ENCODE measurements around the gene RRP9.

Gene RRP9

DNA sequence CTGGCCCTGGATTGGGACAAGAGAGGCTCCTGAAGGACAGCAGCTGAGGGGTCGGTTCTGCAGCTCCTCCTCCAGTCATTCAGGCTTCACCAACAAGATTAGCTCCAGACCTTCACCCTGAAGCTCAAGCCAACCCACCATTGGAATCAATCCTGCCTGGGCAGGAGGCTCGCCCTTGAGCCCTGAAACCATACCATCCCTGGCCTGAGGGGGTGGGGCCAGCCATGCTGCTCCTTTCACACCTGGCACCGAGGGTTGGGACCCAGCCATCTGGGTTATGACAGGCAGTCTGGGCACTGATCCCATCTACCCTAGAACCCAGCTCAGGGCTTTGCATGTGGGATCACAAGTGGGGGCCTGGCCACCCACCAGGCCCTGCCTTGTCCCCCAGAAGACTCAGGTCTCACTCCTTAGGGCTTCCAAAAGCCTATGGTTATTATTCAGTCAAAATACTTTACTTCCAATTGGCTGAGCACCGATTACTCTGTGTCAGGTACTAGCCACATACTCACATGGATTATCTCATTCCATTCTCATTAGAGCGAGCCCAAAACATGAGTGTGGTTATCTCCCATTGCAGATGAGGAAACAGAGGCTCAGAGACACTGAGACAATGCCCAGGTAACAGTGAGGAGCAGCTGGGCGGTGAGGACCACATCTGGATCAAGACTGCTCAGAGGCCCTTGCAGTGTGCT is 29.0 kb upstream of the RRP9 start:
- no peak for DNase-seq (ENCODE audit: low read depth)

DNA sequence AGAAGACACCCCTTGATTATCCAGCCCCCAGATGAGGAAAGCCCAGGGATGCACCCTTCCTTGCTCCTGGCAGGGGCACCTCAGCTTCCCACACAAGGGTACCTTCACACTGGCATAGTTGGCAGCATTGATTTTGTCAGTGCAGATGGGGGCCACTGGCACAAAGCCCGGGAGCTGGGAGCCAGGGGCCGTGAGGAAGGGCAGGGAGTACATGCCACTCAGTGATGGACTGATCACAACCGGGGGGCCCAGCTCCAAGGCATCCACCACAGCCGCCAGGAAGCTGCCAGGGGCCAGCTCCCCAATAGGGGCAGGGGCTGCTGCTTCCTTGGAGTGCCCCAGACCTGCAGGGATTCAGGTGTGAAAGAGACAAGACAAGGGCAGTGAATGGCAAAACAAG is 28.1 kb upstream of the RRP9 start:
- no peak for DNase-seq (ENCODE audit: low read depth)

DNA sequence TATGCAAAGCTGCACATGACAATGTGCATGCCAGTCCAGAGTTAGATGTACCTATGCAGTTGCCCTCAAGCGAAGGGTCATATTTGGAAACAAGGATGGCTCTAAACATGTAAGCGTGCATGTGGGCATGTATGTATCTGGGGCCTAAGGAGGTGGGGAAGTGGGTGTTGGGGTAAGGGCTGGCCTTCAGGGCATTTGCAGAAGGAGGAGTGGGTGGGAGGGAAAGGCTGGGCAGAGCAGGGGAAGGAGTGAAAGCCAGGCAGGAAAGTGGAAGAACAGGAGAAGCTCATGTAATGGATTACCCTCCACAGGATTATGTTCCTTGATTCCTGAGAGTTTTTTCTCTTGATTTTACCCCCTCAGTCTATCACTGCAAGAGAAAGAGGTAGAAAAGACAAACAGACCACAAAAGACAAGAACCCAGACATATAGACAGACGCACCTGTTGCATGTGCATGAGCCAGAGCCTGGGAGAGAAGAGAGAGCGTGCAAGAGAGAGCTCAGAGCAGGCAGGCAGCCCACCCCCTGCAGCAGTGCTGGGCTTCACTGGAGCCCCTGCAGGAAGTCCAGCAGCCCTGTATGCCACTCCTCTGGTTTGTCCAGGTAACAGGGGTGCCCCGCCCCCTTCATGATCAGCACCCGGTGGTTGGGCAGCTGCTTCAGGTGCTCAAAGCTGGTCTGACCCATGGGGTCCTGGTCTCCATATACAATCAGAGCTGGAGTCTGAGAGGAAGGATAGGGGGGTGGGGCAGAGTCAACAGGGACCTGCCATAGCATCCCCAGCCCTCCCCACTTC is 27.4 kb upstream of the RRP9 start:
- DNase-seq (ENCODE audit: low read depth), result no peak

DNA sequence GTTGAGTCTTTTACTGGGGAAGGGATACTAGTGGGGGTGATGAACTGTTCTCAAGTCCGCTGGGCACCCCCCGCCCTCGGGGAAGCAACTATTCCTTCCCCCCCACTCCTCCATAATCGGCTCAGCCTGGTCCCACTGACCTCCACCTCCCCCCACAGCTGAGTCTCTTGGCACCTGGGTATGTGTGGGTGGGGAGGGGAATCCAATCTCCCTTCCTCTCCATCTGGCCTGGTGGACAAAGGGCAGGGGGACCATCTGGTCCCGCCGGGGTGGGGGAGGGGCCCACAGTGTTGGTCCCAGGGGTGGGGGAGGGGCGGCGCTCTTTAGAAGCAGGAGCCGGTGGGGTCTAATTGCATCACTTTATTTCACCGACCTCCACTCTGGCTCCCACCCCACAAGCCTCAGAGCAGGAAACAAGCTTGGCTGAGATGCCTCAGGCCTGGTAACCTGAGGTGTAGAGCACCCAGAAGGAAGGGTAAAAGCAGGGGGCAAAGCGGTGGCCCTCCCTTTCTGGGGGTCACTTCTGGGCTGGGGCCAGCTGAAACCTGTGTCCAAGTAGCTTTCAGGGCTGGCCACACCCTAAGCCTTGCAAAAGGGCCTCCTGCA is 26.6 kb upstream of the RRP9 start:
- DNase-seq (ENCODE audit: low read depth), result no peak

DNA sequence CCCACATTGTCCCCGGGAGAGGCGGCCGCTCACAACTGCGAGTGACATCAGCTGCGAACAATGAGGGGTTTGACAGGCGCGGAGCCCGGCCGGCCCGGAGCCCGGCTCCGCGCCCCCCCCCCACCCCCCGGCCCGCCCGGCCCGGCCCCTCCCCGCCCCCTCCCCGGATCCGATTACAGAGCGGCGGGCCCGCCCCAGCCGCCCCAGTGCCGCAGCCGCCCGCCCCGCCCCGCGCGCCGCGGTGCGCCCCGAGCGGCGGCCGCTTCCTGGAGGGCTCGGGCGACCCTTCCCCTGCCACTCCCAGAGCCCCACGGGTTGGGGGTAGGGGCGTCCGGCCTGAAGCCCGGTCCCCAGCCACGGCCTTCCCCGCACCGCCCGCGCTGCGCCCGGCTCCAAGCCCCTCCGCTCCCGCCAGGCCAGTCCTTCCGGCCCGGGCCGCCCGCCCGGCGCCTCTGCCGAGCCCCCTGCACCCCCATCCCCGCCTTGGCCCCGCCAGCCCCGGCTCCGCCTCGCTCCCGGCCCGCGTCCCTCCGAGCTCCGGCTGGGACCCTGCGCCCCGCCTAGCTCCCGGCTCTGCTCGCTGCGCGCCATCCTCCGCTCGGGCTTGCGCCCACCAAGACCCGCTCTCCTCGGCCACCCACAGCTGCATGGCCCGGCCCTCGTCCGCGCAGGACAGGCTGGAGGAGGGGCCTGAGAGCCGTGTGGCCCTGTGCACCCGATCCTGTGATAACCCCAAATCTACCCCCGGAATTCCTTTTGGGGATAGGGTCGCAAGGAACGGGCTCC is 25.9 kb upstream of the RRP9 start, which contains the start of gene PCBP4:
TSS of gene PCBP4 (minus strand) at position 71 of the 786 bp plus-strand sequence. CDS start 6,214 bp downstream, outside the sequence.
- no peak for DNase-seq (ENCODE audit: low read depth)

DNA sequence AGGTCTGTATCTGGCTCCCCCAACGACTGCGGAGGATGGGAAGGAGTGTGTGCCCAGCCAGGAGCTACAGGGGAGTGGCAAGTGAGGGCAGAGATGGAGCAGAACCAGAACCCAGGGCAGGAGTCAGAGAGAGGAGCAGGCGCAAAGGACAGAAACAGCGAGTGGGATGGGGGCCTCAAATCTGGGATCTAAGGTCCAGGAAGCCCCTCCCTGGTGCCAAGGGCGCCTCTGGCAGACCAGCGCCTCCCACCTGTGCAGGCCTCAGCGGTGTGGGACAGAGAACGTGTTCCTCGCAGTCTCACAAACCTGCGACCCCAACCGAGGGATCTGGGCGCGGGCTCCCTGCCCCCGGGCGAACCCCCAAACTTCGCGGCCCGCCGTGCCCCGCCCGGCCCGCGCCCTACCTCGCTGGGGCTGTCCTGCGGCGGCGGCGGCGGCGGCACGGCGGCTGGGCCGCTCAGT is 25.2 kb upstream of the RRP9 start:
- DNase-seq (ENCODE audit: low read depth), result no peak

DNA sequence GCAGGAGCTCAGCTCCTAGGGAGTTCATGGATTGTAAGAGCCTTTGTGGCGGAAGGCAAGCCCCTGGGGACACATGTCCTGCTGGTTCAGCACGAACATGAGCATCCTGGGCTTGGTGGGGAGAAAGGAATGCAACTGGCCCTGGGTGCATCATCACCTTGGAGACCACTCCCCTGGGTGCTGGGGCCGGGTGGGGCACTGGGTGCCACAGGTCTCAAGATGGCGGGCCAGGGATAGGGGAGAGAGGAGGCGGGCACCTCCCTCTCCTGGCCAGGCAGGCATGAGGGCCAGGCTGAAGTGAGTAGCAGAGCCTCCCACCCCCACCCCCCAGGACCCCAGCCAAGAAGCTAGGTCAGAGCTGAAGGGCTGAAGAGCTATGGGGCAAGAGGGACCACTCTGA is 24.8 kb upstream of the RRP9 start:
- no peak for DNase-seq (ENCODE audit: low read depth)

DNA sequence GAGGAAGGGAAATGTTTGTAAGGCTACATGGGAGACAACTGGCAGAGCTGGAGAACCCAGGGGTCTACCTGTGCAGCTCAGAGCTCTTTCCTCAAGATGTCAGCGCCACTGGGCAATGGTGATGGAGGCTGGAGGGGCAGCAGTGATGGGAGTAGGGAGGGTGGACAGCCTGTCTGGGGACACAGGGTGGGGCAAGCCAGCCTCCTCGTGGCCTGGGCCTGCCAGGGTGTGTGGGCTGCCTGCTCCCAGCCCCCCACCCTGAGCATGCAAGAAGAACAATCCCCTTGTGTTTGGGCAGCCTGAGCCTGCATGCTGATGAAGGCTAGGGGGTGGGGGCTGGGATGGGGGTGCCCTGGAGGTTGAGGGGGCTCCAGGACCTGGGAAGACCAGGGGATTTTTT is 24.3 kb upstream of the RRP9 start:
- no peak for DNase-seq (ENCODE audit: low read depth)

DNA sequence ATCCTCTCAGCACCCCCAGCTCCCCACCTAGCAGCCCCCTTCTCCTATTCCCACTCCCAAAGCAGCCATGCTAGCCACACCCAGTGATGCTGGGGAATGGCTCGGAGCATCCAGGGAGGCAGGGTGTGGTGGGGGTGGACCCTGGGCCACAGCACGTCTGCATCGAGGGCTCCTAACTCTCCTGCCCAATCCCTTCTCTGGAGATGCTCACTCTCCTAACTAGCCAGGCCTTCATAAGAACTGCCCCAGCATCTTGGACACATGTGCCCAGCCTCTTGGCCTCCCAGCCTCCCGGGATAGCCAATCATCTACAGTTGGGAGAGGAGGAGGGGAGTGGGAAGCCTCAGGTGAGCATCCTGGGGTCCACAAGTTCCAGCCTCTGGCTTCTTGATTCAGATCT is 22.8 kb upstream of the RRP9 start:
- no peak for DNase-seq (ENCODE audit: low read depth)

DNA sequence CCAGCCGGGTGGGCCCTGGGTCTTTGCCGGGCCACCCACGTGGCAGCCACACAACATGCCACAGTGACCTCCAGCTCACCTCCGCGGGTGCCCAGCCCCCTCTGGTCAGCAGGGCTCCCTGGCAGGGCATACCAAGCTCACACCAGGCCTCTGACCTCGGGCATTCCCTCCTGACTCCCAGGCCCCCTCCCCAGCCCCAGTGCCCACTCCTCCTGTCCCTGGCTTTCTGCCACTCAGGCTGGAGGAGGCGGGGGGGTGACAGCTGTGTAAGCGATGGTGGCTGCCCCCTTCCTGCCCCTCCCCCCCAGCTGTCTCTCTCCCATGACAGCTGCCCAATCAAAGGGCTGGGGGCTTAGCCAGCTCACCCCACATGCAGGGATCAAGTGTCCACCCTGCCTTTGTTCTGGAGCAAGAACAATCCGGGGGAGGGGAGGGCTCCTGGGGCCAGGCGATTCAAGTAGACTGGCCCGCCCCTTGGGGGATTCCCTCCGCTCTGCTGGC is 22.3 kb upstream of the RRP9 start:
- DNase-seq (ENCODE audit: low read depth), result no peak

DNA sequence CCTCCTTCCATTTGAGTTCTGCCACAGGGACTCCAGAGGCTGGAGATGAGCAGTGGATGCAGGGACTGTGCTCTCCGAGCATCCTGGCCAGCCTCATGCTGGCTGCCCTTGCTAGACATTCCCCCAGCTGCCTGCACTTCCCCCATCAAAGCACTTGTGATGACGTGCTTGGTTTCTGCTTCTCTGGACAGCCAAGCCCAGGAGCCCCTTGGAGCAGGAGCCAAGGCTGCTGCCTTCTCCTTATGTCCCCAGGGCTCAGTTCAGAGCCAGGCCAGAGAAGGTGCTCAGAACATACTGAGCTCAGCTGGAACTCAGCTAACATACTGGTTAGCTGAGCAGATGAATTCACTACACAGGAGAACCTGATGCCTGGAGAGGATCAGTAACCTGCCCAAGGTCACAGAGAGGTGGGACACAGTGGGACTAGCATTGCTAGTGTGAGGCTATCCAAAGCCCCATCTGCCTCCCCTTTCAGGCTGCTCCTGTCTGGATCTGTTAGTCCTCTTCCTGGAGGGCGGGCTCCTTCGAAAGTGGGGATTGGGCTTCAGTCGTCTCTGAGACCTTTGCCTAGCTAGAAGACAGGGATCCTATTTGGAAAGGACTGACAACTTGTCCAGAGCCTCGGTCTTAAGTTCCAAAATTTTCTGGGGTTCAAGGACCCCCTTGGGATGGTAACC is 21.3 kb upstream of the RRP9 start:
- no peak for DNase-seq (ENCODE audit: low read depth)

DNA sequence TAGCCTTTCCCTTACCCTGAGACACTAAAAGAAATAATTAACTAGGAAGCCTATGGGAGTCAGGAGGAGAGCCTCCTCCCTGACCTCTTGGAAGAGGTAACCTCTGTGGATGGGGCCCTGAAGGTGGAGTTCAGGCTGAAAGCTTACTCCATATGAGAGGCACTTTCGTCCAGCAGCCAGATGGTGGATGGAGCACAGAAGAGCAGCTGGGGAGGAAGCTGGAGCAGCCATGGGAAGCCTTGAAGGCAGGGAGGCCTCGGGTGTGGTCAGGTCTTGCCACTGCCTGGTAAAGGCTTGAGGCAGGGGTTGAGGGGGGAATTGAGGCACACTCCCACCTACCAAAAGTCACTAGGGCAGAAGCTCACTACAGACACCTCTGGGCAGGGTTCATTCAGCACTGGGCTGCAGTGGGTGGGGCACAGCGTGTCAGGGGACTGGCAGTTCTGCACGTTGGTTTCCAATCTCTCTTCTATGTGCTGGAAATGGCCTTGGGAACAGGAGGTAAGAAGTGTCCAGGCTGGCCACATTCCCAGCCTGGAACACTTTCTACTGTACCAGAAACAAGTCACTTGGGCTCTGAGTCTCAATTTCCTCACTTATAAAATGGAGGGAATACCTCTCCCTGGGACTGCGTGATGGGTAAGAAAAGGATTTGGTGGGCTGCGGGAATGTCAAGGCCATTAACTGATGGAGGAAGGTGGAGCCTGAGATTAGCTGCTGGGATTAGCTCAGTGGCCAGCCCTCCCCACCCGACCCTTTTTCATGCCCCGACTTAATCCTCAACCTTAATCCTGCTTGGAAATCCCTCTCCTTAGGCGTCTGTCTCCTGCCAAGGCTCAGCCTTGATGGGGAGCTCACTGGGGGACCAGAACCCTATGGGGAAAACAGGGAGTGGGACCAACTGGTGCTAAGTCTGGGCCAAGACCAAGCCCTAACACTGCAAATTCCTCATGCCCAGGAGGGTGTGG is 20.2 kb upstream of the RRP9 start:
- DNase-seq (ENCODE audit: low read depth), result no peak

DNA sequence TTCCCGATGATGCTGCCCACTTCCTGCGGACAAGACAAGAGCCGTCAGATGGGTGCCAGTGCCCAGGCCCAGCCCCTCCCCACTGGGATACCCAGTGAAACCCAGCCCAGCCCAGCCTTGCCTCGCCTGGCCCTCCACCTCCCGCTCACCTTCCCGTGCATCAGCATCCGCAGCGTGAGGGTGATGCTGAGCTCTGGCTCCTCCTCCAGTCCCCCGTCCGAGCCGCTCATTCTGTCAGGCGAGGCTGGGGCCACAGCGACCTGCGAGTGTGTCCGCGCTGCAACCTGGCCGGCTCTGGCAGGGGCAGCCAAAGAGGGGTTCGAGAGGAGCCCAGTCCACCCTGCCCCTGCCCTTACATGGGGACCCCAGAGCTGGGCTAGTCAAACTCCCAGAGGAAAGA is 19.3 kb upstream of the RRP9 start:
- no peak for DNase-seq (ENCODE audit: low read depth)

DNA sequence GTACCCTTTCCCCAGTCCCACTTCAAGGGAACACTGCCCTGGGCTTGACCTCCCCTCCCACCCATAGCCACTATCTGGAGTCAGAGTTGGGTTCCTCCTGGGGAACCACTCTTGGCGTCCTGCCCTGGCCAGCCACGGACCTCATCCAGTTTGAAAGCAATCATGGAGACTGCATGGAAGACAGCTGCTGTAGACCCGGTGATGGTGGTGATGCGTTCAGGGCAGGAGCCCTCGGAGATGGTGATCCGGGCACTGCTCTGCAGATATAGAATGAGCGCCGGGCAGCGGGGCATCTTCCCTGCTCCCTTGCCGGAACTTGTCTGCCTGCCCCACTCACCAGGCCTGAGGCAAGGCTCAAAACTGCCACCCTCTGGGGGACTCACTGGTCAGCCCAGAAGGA is 18.7 kb upstream of the RRP9 start:
- no peak for DNase-seq (ENCODE audit: low read depth)

DNA sequence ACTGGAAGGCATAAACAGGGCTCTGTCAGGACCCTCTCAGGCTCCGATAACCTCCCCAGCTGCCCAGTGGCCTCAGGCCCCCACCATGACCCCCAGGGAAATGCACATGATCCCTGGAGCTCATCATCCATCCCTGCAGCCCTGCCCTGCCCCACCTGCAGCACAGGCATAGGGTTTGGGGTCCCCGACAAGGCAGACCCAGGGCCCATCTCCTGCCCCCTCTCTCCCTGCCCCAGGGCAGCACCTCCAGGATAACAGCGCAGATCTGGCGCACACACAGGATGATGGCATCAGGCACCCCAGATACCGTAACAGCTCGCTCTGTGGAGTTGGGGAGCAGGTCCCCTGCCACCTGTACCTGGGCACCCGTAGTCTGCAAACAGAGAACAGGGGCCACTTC is 17.9 kb upstream of the RRP9 start:
- no peak for DNase-seq (ENCODE audit: low read depth)

DNA sequence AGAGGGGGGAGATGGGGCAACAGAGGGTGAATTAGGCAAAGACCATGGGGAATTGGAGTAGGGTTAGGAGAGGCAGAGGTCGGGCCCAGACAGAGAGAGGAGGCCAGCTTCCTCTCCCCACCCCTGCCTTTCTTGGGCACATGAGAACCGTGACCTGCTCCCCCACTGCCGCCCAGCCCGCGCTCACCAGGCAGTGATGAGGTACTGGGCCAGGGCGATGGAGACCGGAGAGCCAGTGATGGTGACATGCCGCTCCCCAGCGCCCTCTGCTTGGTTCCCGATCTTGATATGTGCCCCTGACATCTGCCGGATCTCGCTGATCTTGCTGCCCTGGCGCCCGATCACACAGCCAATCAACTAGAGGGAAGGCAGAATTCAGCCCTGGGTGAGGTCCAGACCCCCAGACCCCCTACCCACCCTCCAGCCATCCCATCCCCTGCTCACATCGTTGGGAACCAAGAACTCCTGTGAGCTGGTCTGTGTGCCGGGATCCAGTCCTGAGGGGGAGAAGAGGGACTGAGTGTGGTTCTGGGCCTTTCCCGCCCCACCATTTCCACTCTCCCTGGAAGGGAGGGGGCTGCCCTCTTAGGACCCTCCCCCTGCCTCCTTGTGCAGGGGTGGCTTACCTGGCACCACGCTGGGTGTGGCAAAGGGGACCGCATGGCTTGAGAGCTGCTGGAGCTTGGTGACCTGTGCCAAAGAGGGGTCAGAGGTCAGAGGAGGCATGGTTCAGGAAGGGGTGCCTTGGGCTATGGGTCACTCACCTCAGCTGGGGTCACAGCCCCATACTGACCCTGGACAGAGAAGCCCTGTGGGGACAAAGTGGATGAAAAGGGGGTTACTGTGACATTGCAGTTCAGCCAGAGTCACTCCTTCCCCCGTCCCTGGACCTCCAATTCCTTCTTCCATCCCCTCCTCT is 17.2 kb upstream of the RRP9 start:
- DNase-seq (ENCODE audit: low read depth), result no peak

DNA sequence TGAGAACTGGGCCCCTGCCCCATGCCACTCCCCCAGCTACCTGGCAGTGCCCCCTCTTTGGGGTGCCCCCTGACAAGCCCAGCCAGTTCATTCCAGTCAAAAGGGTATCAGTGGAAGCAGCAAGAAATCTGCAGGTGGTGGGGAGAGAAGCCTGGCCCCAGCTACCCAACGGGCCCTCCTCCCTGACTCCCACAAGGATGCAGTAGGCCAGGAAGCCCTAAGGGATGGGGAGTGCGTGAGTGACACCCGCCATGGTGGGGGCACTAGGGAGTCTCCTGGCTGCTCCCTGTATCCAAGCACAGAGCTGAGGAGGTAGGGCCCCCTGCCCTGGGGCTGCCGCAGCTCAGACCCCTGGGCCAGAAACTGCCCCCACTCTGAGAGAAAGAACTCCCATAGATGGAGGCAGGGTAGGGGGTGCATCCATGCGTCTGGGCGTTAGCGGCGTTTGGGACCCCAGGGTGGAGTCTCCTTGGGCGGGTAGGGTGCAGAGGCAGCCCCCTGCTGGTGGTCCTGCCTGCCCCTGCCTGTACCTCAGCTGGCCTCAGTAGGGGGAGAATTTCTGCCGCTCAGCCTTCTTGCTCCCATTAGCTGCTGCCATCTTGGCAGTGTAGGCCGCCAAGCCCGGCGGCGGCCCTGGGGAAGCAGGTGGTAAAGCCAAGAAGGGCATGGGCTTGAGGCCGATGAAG is 16.0 kb upstream of the RRP9 start:
- no peak for DNase-seq (ENCODE audit: low read depth)

DNA sequence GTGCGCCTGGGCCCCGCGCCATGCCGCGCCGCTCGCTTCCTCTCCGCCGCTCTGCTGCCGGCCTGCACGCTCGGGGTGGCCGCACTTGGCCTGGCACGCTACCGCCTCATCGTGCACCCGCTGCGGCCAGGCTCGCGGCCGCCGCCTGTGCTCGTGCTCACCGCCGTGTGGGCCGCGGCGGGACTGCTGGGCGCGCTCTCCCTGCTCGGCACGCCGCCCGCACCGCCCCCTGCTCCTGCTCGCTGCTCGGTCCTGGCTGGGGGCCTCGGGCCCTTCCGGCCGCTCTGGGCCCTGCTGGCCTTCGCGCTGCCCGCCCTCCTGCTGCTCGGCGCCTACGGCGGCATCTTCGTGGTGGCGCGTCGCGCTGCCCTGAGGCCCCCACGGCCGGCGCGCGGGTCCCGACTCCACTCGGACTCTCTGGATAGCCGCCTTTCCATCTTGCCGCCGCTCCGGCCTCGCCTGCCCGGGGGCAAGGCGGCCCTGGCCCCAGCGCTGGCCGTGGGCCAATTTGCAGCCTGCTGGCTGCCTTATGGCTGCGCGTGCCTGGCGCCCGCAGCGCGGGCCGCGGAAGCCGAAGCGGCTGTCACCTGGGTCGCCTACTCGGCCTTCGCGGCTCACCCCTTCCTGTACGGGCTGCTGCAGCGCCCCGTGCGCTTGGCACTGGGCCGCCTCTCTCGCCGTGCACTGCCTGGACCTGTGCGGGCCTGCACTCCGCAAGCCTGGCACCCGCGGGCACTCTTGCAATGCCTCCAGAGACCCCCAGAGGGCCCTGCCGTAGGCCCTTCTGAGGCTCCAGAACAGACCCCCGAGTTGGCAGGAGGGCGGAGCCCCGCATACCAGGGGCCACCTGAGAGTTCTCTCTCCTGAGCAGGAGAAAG is 14.4 kb upstream of the RRP9 start:
- no peak for DNase-seq (ENCODE audit: low read depth)

All from GM04504 (cell line).